GM23338 (cell line): Measurements from ENCODE around the gene EXOC6B. TPM values are rescaled to one million over a fixed set of nuclear protein-coding genes. Genes with fewer than 3 reads are reported as not detected.

ENCODE experiments used
- ATAC-seq: fragments of 200-7000 bp; cut with Tn5 transposase; 3 replicates; pipeline ENCODE4 v1.9.1; 2020
- DNase-seq: peaks from one replicate; pipeline ENCODE4 v3.0.0-alpha.2; 2015; ENCODE audit warnings: low spot score
- H2AFZ ChIP-seq: fragments of 200-600 bp; sonication (generic); 2 replicates; pipeline ENCODE4 v1.8.0; 2016; ENCODE audit warnings: antibody characterized with exemption, mild to moderate bottlenecking, moderate library complexity
- H3F3A ChIP-seq: fragments of 200-600 bp; sonication (generic); replicated peaks from 2 replicates; pipeline ENCODE4 v1.8.0; 2017; ENCODE audit warnings: antibody characterized with exemption, mixed run types, low read depth
- H3K27ac ChIP-seq: fragments of 200-600 bp; sonication (generic); 2 replicates; pipeline ENCODE4 v1.6.1; 2016; ENCODE audit warnings: low read depth
- H3K27me3 ChIP-seq: fragments of 200-600 bp; sonication (generic); 2 replicates; pipeline ENCODE4 v1.8.0; 2016; ENCODE audit warnings: mild to moderate bottlenecking, mixed run types, moderate library complexity; ENCODE audit not compliant: insufficient read depth
- H3K36me3 ChIP-seq: fragments of 200-600 bp; sonication (generic); 2 replicates; pipeline ENCODE4 v1.8.0; 2016; ENCODE audit warnings: mild to moderate bottlenecking; ENCODE audit not compliant: insufficient read depth
- H3K4me1 ChIP-seq: fragments of 200-600 bp; sonication (generic); 2 replicates; pipeline ENCODE4 v1.8.0; 2016; ENCODE audit warnings: mild to moderate bottlenecking, moderate library complexity; ENCODE audit not compliant: insufficient read depth
- H3K4me2 ChIP-seq: fragments of 200-600 bp; sonication (generic); 2 replicates; pipeline ENCODE4 v1.7.1; 2017; ENCODE audit warnings: mixed run types
- H3K4me3 ChIP-seq: fragments of 200-600 bp; sonication (generic); 2 replicates; pipeline ENCODE4 v1.6.1; 2016; ENCODE audit warnings: mixed run types
- H3K79me2 ChIP-seq: fragments of 200-600 bp; sonication (generic); replicated peaks from 2 replicates; pipeline ENCODE4 v1.8.0; 2017; ENCODE audit warnings: mild to moderate bottlenecking; ENCODE audit not compliant: insufficient read depth
- H3K9me2 ChIP-seq: fragments of 200-600 bp; sonication (generic); 2 replicates; pipeline ENCODE4 v1.8.0; 2017; ENCODE audit not compliant: insufficient read depth
- H4K20me1 ChIP-seq: fragments of 200-600 bp; sonication (generic); replicated peaks from 2 replicates; pipeline ENCODE4 v1.8.0; 2017; ENCODE audit warnings: mild to moderate bottlenecking; ENCODE audit not compliant: insufficient read depth
- H3K27ac Mint-ChIP-seq: 2 replicates; pipeline ENCODE4 v1.8.0; 2020; ENCODE audit warnings: inconsistent platforms, mild to moderate bottlenecking, moderate library complexity, mixed read lengths
- H3K27me3 Mint-ChIP-seq: 3 replicates; pipeline ENCODE4 v1.8.0; 2022; ENCODE audit warnings: low read depth, mild to moderate bottlenecking, moderate library complexity, mixed read lengths, inconsistent platforms; ENCODE audit not compliant: insufficient read depth, poor library complexity
- H3K36me3 Mint-ChIP-seq: 3 replicates; pipeline ENCODE4 v1.8.0; 2021; ENCODE audit warnings: low read depth, mild to moderate bottlenecking, inconsistent platforms, moderate library complexity, mixed read lengths
- H3K4me1 Mint-ChIP-seq: 3 replicates; pipeline ENCODE4 v1.8.0; 2020; ENCODE audit warnings: mild to moderate bottlenecking, inconsistent platforms, mixed read lengths
- H3K4me3 Mint-ChIP-seq: 3 replicates; pipeline ENCODE4 v1.8.0; 2021; ENCODE audit warnings: moderate library complexity, mild to moderate bottlenecking, inconsistent platforms, mixed read lengths
- H3K9me3 Mint-ChIP-seq: 3 replicates; pipeline ENCODE4 v1.8.0; 2020; ENCODE audit warnings: moderate library complexity, mild to moderate bottlenecking, inconsistent platforms, mixed read lengths
- CREB1 ChIP-seq: fragments of 250-450 bp; sonication (Bioruptor Pico); IDR thresholded peaks from 2 replicates; pipeline ENCODE4 v1.5.0; 2020; ENCODE audit warnings: low read depth, mild to moderate bottlenecking, moderate library complexity
- ETS1 ChIP-seq: IDR thresholded peaks from 2 replicates; pipeline ENCODE4 v1.6.1; 2016; ENCODE audit warnings: antibody characterized with exemption
- EZH2 ChIP-seq: fragments of 200-600 bp; sonication (generic); IDR thresholded peaks from one replicate; pipeline ENCODE4 v1.8.0; 2017; ENCODE audit warnings: antibody characterized with exemption, mild to moderate bottlenecking, low read depth; ENCODE audit not compliant: unreplicated experiment
- EZH2phosphoT487 ChIP-seq: fragments of 200-600 bp; sonication (generic); IDR thresholded peaks from one replicate; pipeline ENCODE4 v1.8.1; 2018; ENCODE audit warnings: antibody characterized with exemption; ENCODE audit not compliant: unreplicated experiment
- NANOG ChIP-seq: IDR thresholded peaks from 2 replicates; pipeline ENCODE4 v1.6.1; 2016; ENCODE audit warnings: antibody characterized with exemption, borderline replicate concordance
- POLR2AphosphoS5 ChIP-seq: IDR thresholded peaks from 2 replicates; pipeline ENCODE4 v1.6.1; 2016; ENCODE audit warnings: antibody characterized with exemption, low read depth
- REST ChIP-seq: IDR thresholded peaks from one replicate; pipeline ENCODE4 v1.6.1; 2018; ENCODE audit warnings: antibody characterized with exemption; ENCODE audit not compliant: unreplicated experiment
- STAT1 ChIP-seq: IDR thresholded peaks from one replicate; pipeline ENCODE4 v1.6.1; 2016; ENCODE audit warnings: antibody characterized with exemption; ENCODE audit not compliant: unreplicated experiment
- ZNF114 ChIP-seq: fragments of 250-450 bp; sonication (Bioruptor Pico); IDR thresholded peaks from 2 replicates; pipeline ENCODE4 v1.5.0; 2020; ENCODE audit warnings: mild to moderate bottlenecking, moderate library complexity
- ZNF331 ChIP-seq: fragments of 250-450 bp; sonication (Bioruptor Pico); IDR thresholded peaks from 2 replicates; pipeline ENCODE4 v1.5.0; 2020; ENCODE audit warnings: low read depth, mild to moderate bottlenecking, moderate library complexity
- ZNF462 ChIP-seq: fragments of 250-450 bp; sonication (Bioruptor Pico); IDR thresholded peaks from 2 replicates; pipeline ENCODE4 v1.5.0; 2020; ENCODE audit warnings: mild to moderate bottlenecking, moderate library complexity
- polyA plus RNA-seq: library from polyadenylated mRNA; unstranded; fragments of >200 nt; fragmentation: Nextera tagmentation; extraction: Ambion mirVana; gene quantifications from 2 replicates; pipeline ENCODE4 v1.2.1, GENCODE V29; 2016
- total RNA-seq: library from RNA; depleted of rRNA; stranded (reverse); fragments of >200 nt; shearing (Covaris generic); gene quantifications from 2 replicates; pipeline ENCODE4 v1.2.3, GENCODE V29; 2014
- TF ChIP-seq, protein P1 (sequence below), 2 experiments: fragments of 200-600 bp in 1 of 2; sonication (generic) in 1 of 2; conservative IDR thresholded peaks; 2 replicates each; pipeline versions ENCODE4 v1.5.1 to v1.6.1; 2016 to 2017; ENCODE audit warnings: antibody characterized with exemption in 2 of 2, low read depth in 2 of 2, mild to moderate bottlenecking in 2 of 2, moderate library complexity in 1 of 2

Gene EXOC6B
- total and polyA plus RNA-seq, 2 experiments from 2014 or later = 7.2 to 45.9 TPM

- TF ChIP-seq, protein P1, sequence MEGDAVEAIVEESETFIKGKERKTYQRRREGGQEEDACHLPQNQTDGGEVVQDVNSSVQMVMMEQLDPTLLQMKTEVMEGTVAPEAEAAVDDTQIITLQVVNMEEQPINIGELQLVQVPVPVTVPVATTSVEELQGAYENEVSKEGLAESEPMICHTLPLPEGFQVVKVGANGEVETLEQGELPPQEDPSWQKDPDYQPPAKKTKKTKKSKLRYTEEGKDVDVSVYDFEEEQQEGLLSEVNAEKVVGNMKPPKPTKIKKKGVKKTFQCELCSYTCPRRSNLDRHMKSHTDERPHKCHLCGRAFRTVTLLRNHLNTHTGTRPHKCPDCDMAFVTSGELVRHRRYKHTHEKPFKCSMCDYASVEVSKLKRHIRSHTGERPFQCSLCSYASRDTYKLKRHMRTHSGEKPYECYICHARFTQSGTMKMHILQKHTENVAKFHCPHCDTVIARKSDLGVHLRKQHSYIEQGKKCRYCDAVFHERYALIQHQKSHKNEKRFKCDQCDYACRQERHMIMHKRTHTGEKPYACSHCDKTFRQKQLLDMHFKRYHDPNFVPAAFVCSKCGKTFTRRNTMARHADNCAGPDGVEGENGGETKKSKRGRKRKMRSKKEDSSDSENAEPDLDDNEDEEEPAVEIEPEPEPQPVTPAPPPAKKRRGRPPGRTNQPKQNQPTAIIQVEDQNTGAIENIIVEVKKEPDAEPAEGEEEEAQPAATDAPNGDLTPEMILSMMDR (conservative IDR thresholded peaks at IDR 0.05; ENCODE audit: low read depth in 2 of 2) = no peak
- TF ChIP-seq STAT1 (no peak), CREB1 (no peak), ZNF331 (CRISPR knock-in tag) (no peak), ETS1 (no peak), NANOG (no peak), POLR2AphosphoS5 (no peak)
Measured at GRCh38 chr2:72851333-72851732, 25.5 kb upstream of the EXOC6B start (continued).

GRCh38 chr2:72849138-72849462 lies 23.3 kb upstream of the EXOC6B start:
- H3K4me3 ChIP-seq = no peak overlapping the region
- Mint-ChIP-seq H3K36me3 (no peaks in the 10 kb centered on the region), H3K4me1 (no peaks in the 10 kb centered on the region; the same call in 1 of the 3 replicates), H3K4me3 (no peak overlapping the region), H3K27ac (no peak overlapping the region), H3K27me3 (peaks cover 4% of the 10 kb centered on the region), H3K9me3 (no peaks in the 10 kb centered on the region)
- ATAC-seq (no peak), DNase-seq (no peak)
- H3K4me1 ChIP-seq = peaks cover 3% of the 10 kb centered on the region; the same call in 1 of the 2 replicates
- H3K27me3 ChIP-seq = no peaks in the 10 kb centered on the region
- H3K36me3 ChIP-seq = no peaks in the 10 kb centered on the region
- no peak overlapping the region for H2AFZ ChIP-seq
- H3K4me2 ChIP-seq = no peak overlapping the region
- H3F3A ChIP-seq = no peaks in the 10 kb centered on the region
- peaks cover 8% of the 10 kb centered on the region; the same call in 1 of the 2 replicates for H3K9me2 ChIP-seq
- no peak overlapping the region for H3K27ac ChIP-seq
- no peaks in the 10 kb centered on the region for H3K79me2 ChIP-seq
- no peaks in the 10 kb centered on the region for H4K20me1 ChIP-seq
- TF ChIP-seq REST (no peak), POLR2AphosphoS5 (no peak), NANOG (no peak), EZH2phosphoT487 (no peak), ETS1 (no peak), EZH2 (no peak), ZNF331 (CRISPR knock-in tag) (no peak), ZNF114 (no peak), ZNF462 (CRISPR knock-in tag) (no peak)
